GM18507 (cell line): ENCODE measurements around the gene GPR141.

Source experiments
- DNase-seq: peaks from one replicate; pipeline ENCODE4 v3.0.0; 2011; ENCODE audit warnings: low read depth; ENCODE audit not compliant: insufficient read length; ENCODE audit errors: extremely low spot score
- FAIRE-seq: peaks from 2 replicates; lab custom pipeline; 2011; peaks lifted over from hg19 to GRCh38; lab: Jason Lieb, UNC

GPR141 gene

GRCh38 chr7:37683246-37684120 lies at the start of gene GPR141:
GPR141 (plus strand) TSS chr7:37683766; CDS start chr7:37740394, 56,628 bp downstream.
- DNase-seq (peak; percentile 29), FAIRE-seq (peak; percentile 99)

- DNase-seq (no peak), FAIRE-seq (no peak)
These were observed 48.2 kb upstream of the GPR141 start for GRCh38 chr7:37635346-37635745.

GRCh38 chr7:37642028-37642540 lies 41.5 kb upstream of the GPR141 start:
- FAIRE-seq, result no peak
- DNase-seq, result no peak

GRCh38 chr7:37643876-37644275 lies 39.7 kb upstream of the GPR141 start:
- FAIRE-seq, result no peak
- DNase-seq, result no peak

- no peak for DNase-seq
- no peak for FAIRE-seq
These were observed 38.1 kb upstream of the GPR141 start for GRCh38 chr7:37645282-37646050.

- DNase-seq (no peak), FAIRE-seq (peak; percentile 87)
These were observed 26.5 kb upstream of the GPR141 start for GRCh38 chr7:37656913-37657530.

GRCh38 chr7:37657816-37658215 lies 25.8 kb upstream of the GPR141 start:
- FAIRE-seq (no peak), DNase-seq (no peak)

- FAIRE-seq (no peak), DNase-seq (no peak)
These were observed 23.5 kb upstream of the GPR141 start for GRCh38 chr7:37659971-37660565.

GRCh38 chr7:37660614-37661013 lies 23.0 kb upstream of the GPR141 start:
- FAIRE-seq (no peak), DNase-seq (no peak)

- DNase-seq (no peak), FAIRE-seq (peak; percentile 42)
These were observed 19.9 kb upstream of the GPR141 start for GRCh38 chr7:37663693-37664092.

GRCh38 chr7:37665352-37666022 lies 18.1 kb upstream of the GPR141 start:
- FAIRE-seq (no peak), DNase-seq (no peak)

GRCh38 chr7:37666026-37666799 lies 17.4 kb upstream of the GPR141 start:
- DNase-seq, result no peak
- no peak for FAIRE-seq

GRCh38 chr7:37669818-37670217 lies 13.7 kb upstream of the GPR141 start:
- FAIRE-seq (no peak), DNase-seq (no peak)

- FAIRE-seq (no peak), DNase-seq (no peak)
These were observed 13.1 kb upstream of the GPR141 start for GRCh38 chr7:37670436-37670835.

- FAIRE-seq, result no peak
- no peak for DNase-seq
These were observed 11.7 kb upstream of the GPR141 start for GRCh38 chr7:37671876-37672275.

GRCh38 chr7:37672926-37673325 lies 10.6 kb upstream of the GPR141 start:
- FAIRE-seq (no peak), DNase-seq (no peak)

- DNase-seq (no peak), FAIRE-seq (no peak)
These were observed 10.0 kb upstream of the GPR141 start for GRCh38 chr7:37673523-37673922.

GRCh38 chr7:37674531-37674930 lies 9.0 kb upstream of the GPR141 start:
- FAIRE-seq, result peak; percentile 15
- DNase-seq, result no peak
